ENCODE data around the gene PVALB.

PVALB gene

DNA sequence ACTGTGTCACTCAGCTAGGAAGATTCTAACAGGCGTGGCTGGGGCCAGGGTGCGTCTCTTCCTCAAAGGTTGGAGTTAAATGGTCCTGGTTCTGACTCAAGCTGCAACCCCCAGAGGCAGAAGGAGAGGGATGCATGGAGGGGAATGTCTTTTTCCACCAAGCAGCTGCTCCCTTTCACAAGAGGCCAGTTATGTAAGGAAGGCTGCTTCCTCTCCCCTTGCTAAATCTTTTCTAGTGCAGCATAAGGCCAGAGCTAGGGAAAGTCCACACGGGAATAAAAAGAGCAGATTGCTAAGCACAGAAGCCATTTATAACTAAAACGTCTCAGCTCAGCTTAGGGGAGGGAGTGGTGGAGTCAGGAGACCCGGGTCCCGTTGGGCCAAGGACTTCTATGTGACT, 10.0 kb downstream of the PVALB start:
- no peak for DNase-seq (ENCODE audit: low read depth)
- TF ChIP-seq, protein P1, sequence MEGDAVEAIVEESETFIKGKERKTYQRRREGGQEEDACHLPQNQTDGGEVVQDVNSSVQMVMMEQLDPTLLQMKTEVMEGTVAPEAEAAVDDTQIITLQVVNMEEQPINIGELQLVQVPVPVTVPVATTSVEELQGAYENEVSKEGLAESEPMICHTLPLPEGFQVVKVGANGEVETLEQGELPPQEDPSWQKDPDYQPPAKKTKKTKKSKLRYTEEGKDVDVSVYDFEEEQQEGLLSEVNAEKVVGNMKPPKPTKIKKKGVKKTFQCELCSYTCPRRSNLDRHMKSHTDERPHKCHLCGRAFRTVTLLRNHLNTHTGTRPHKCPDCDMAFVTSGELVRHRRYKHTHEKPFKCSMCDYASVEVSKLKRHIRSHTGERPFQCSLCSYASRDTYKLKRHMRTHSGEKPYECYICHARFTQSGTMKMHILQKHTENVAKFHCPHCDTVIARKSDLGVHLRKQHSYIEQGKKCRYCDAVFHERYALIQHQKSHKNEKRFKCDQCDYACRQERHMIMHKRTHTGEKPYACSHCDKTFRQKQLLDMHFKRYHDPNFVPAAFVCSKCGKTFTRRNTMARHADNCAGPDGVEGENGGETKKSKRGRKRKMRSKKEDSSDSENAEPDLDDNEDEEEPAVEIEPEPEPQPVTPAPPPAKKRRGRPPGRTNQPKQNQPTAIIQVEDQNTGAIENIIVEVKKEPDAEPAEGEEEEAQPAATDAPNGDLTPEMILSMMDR (IDR thresholded peaks at IDR 0.05; ENCODE audit: insufficient read depth, low read depth, low read length, missing control alignments), result no peak
- H3K4me3 ChIP-seq (ENCODE audit: low read depth, low read length), result no peak overlapping the region

DNA sequence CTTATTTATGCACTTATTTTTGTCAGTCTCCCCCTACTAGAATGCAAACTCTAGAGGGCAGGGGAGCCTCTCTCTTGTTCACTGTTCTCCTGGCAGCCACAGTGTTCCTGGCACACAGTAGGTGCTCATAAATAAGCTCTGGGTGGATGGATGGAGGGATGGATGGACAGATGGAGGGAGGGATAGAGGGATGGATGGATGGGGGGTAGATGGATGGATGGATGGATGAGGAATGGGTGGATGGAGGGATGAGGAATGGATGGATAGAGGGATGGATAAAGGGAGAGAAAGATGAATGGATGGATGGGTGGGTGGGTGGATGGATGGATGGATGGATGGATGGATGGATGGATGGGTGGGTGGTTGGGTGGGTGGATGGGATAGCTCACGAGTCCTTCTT, 13.5 kb downstream of the PVALB start:
- no peak overlapping the region for H3K4me3 ChIP-seq (ENCODE audit: low read depth, low read length)
- no peak for DNase-seq (ENCODE audit: low read depth)
- TF ChIP-seq, protein P1 (IDR thresholded peaks at IDR 0.05; ENCODE audit: insufficient read depth, low read depth, low read length, missing control alignments), result no peak

DNA sequence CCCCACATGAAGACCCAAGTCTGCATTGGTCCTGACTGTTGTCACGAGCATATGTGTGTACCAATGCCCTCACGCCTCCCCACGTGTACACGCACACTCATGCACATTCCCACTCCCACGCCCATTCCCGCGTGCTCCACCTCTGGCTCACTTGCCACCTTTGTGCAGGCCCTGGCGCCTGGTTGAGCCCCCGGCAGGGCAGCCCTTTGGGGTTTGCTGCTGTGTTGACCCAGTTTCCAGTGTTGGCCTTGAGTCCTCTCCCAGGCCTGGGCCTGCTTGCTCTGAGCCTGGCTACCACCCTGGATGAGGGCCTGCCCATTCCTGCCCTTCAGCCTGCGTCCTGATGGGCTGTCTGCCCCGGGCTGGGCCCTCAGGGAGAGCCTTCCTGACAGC, 18.2 kb downstream of the PVALB start:
- TF ChIP-seq, protein P1 (IDR thresholded peaks at IDR 0.05; ENCODE audit: insufficient read depth, low read depth, low read length, missing control alignments), result no peak
- no peak overlapping the region for H3K4me3 ChIP-seq (ENCODE audit: low read depth, low read length)
- no peak for DNase-seq (ENCODE audit: low read depth)

DNA sequence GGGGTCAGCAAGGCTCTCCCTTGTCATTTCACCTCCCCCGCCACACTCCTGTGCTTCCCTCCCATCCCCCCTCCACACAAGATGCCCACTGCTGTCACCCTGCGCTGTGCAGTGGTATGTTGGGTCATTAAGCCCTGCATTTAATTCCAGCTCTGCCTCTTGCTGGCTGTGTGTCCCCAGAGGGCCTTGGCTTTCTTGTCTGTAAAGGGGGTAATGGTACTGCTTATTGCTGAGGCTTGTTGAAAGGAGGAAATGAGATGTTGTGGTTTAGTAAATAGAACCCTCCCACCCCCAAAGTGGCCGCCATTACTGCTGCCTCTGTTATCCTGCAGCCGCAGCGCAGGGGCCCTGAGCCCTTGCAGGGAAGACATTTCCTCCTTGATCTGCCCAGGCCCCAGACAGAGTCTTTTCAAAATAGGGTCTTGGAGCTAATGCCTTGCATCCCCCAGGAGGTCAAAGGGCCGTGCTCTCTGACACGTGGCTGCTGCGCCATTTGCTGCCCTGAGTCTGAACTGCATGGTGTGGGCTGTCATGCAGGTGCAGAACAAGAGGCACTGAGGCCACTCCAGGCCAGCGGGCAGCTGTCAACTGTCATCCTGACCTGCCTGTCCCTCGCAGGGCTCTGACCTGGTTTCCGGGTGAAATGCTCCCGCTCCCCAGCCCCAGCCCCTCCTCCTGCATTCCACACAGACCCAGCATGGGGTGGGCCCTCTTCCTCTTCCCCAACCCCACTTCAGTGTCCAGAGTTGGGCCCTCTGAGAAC, 18.7 kb downstream of the PVALB start:
- DNase-seq (ENCODE audit: low read depth), result peak; percentile 32
- H3K4me3 ChIP-seq (ENCODE audit: low read depth, low read length), result no peak overlapping the region
- TF ChIP-seq, protein P1 (IDR thresholded peaks at IDR 0.05; ENCODE audit: insufficient read depth, low read depth, low read length, missing control alignments), result no peak

DNA sequence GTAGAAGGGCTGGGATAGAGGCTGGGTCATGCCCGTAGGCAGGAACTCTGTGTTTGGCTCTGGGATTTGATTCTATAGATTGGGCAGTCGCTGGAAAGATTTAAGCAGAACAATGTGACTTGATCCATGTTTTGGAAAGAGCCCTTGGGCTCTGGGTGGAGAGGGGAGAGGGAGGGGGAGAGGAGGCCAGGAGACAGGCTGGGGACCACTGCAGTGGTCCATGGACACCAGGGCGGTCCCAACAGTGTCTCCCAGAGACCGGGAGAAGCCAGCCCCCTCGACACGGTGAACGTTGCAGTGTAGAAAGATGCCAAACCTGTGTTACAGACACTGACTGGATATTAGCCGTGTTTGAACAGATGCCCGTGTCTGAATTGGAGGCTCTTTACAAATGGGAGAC, 19.5 kb downstream of the PVALB start:
- TF ChIP-seq, protein P1 (IDR thresholded peaks at IDR 0.05; ENCODE audit: insufficient read depth, low read depth, low read length, missing control alignments), result no peak
- H3K4me3 ChIP-seq (ENCODE audit: low read depth, low read length), result no peak overlapping the region
- no peak for DNase-seq (ENCODE audit: low read depth)

DNA sequence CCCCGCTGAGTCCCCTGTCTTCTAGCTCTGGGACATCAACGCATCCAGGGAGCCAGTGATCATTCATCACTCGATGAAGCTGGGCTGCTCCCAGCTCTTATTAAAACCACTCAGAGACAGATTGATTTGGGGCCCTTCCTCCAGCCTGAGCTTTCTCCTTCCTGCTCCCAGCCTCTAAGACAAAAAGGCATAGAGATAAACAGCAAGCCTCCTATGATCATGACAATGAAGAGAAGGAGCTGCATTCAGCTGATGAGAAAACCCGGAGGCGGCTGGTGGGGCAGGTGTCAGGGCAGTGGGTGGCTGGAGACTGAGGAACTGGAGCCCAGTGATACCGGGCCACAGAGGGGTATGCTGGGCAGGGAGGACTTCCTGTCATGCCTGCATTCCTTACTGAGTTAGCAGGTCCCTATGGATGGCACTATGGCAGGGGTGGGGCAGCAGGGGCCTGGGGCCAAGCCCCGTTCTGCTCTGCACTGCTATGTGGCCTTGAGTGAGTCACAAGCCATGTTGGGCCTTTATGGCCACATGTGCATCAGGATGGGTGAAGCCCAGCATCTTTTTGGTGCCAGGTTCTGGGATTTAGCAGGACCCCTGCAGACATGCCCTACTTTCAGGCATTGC, 20.2 kb downstream of the PVALB start:
- H3K4me3 ChIP-seq (ENCODE audit: low read depth, low read length), result no peak overlapping the region
- TF ChIP-seq, protein P1 (IDR thresholded peaks at IDR 0.05; ENCODE audit: insufficient read depth, low read depth, low read length, missing control alignments), result no peak
- DNase-seq (ENCODE audit: low read depth), result no peak
